HG03571 (cell line): Measurements from ENCODE around the gene CFD.
"Not testable (repeated sequence)": the region's sequence is repeated elsewhere in the genome, so short reads cannot be mapped to it uniquely, and the experiment has no call there.

ENCODE experiments used
- ATAC-seq: cut with Tn5 transposase; IDR thresholded peaks from one replicate; pipeline ENCODE4 v1.9.1; 2021; ENCODE audit not compliant: unreplicated experiment

The CFD gene

GRCh38 chr19:825897-826644 lies 33.4 kb upstream of the CFD start:
- ATAC-seq, result no peak

GRCh38 chr19:827314-827709 lies 32.2 kb upstream of the CFD start:
- ATAC-seq, result no peak

GRCh38 chr19:827710-828321 lies 31.6 kb upstream of the CFD start, which contains the start of gene AZU1:
Gene AZU1 (plus strand): TSS chr19:827837. CDS start chr19:827847, 10 bp downstream.
- no peak for ATAC-seq

- no peak for ATAC-seq
Observed at GRCh38 chr19:829129-829758, 30.2 kb upstream of the CFD start.

- no peak for ATAC-seq
Observed at GRCh38 chr19:831407-832369, 27.8 kb upstream of the CFD start.

- ATAC-seq, result no peak
Observed at GRCh38 chr19:834216-834615, 25.2 kb upstream of the CFD start.

- no peak for ATAC-seq
Observed at GRCh38 chr19:835210-835810, 24.2 kb upstream of the CFD start.

- no peak for ATAC-seq
Observed at GRCh38 chr19:840519-841206, 18.8 kb upstream of the CFD start, which contains the start of gene PRTN3. Gene PRTN3 (plus strand): TSS chr19:840999. CDS start chr19:841009, 10 bp downstream.

- not testable (repeated sequence) for ATAC-seq
Observed at GRCh38 chr19:842802-843179, 16.7 kb upstream of the CFD start.

GRCh38 chr19:843180-843835 lies 16.2 kb upstream of the CFD start:
- ATAC-seq, result no peak

- no peak for ATAC-seq
Observed at GRCh38 chr19:843836-844545, 15.5 kb upstream of the CFD start.

- ATAC-seq, result no peak
Observed at GRCh38 chr19:844546-844971, 14.9 kb upstream of the CFD start.

GRCh38 chr19:845707-846521 lies 13.6 kb upstream of the CFD start:
- no peak for ATAC-seq

GRCh38 chr19:848386-848921 lies 11.0 kb upstream of the CFD start:
- no peak for ATAC-seq

GRCh38 chr19:849195-849594 lies 10.3 kb upstream of the CFD start:
- ATAC-seq, result not testable (repeated sequence)

GRCh38 chr19:850221-850978 lies 9.1 kb upstream of the CFD start:
- ATAC-seq, result no peak

GRCh38 chr19:850979-851335 lies 8.5 kb upstream of the CFD start:
- ATAC-seq, result no peak
